OCI-LY1 (cell line): ENCODE results near the gene WDR70.
"Not testable (repeated sequence)": the region's sequence is repeated elsewhere in the genome, so short reads cannot be mapped to it uniquely, and the experiment has no call there.

Experiments
- H2AFZ ChIP-seq: fragments of 200-600 bp; sonication (generic), shearing (Covaris generic); 2 replicates; pipeline ENCODE4 v1.6.0; 2014; ENCODE audit warnings: antibody characterized with exemption, mild to moderate bottlenecking, low read length
- H3F3A ChIP-seq: fragments of 200-600 bp; sonication (generic), shearing (Covaris generic); 2 replicates; pipeline ENCODE4 v1.6.0; 2014; ENCODE audit warnings: mild to moderate bottlenecking, antibody characterized with exemption, low read length, moderate library complexity; ENCODE audit not compliant: insufficient read depth
- H3K27ac ChIP-seq: fragments of 200-600 bp; sonication (generic); 2 replicates; pipeline ENCODE4 v1.5.1; 2014; ENCODE audit warnings: low read length, mixed run types, mild to moderate bottlenecking, low read depth; ENCODE audit not compliant: poor library complexity, severe bottlenecking
- H3K27me3 ChIP-seq: fragments of 200-600 bp; sonication (generic); 2 replicates; pipeline ENCODE4 v1.6.0; 2014; ENCODE audit warnings: antibody characterized with exemption, mild to moderate bottlenecking, low read length, moderate library complexity; ENCODE audit not compliant: insufficient read depth
- H3K36me3 ChIP-seq: fragments of 200-600 bp; sonication (generic); 2 replicates; pipeline ENCODE4 v1.6.1; 2014; ENCODE audit warnings: mild to moderate bottlenecking, antibody characterized with exemption, low read length, moderate library complexity, mixed read lengths; ENCODE audit not compliant: insufficient read depth
- H3K4me1 ChIP-seq: fragments of 200-600 bp; sonication (generic); 2 replicates; pipeline ENCODE4 v1.5.1; 2014; ENCODE audit warnings: mild to moderate bottlenecking, low read length, moderate library complexity; ENCODE audit not compliant: insufficient read depth, severe bottlenecking
- H3K4me2 ChIP-seq: fragments of 200-600 bp; sonication (generic), shearing (Covaris generic); 2 replicates; pipeline ENCODE4 v1.6.1; 2014; ENCODE audit warnings: low read length
- H3K4me3 ChIP-seq: fragments of 200-600 bp; sonication (generic); 2 replicates; pipeline ENCODE4 v1.5.1; 2014; ENCODE audit warnings: low read length, low read depth, mild to moderate bottlenecking, mixed read lengths; ENCODE audit not compliant: poor library complexity, severe bottlenecking
- H3K79me2 ChIP-seq: fragments of 200-600 bp; shearing (Covaris generic); 2 replicates; pipeline ENCODE4 v1.6.1; 2016; ENCODE audit warnings: mixed run types, low read length, mixed read lengths; ENCODE audit not compliant: insufficient read depth
- H3K9ac ChIP-seq: fragments of 200-600 bp; sonication (generic), shearing (Covaris generic); 2 replicates; pipeline ENCODE4 v1.6.1; 2014; ENCODE audit warnings: mild to moderate bottlenecking, low read length, mixed read lengths
- H3K9me2 ChIP-seq: fragments of 200-600 bp; sonication (generic), shearing (Covaris generic); 2 replicates; pipeline ENCODE4 v1.6.1; 2014; ENCODE audit warnings: low read depth, mild to moderate bottlenecking, low read length, mixed read lengths
- H3K9me3 ChIP-seq: fragments of 200-600 bp; shearing (Covaris generic); 2 replicates; pipeline ENCODE4 v1.6.1; 2014; ENCODE audit warnings: low read length, mixed read lengths
- H4K20me1 ChIP-seq: fragments of 200-600 bp; sonication (generic), shearing (Covaris generic); 2 replicates; pipeline ENCODE4 v1.6.0; 2016; ENCODE audit warnings: mild to moderate bottlenecking, low read length; ENCODE audit not compliant: insufficient read depth
- CTCF ChIP-seq: fragments of 200-600 bp; sonication (generic), shearing (Covaris generic); IDR thresholded peaks from 2 replicates; pipeline ENCODE4 v1.5.1; 2017; ENCODE audit warnings: mild to moderate bottlenecking, antibody characterized with exemption, low read length, moderate library complexity, mixed read lengths
- EZH2 ChIP-seq: fragments of 200-600 bp; sonication (generic), shearing (Covaris generic); IDR thresholded peaks from 2 replicates; pipeline ENCODE4 v1.8.0; 2017; ENCODE audit warnings: borderline replicate concordance, mixed run types, mild to moderate bottlenecking, antibody characterized with exemption, low read length, moderate library complexity, mixed read lengths

The WDR70 gene

GRCh38 chr5:37679903-37680302, 300.8 kb downstream of the WDR70 start:
- H3F3A ChIP-seq, H3K27me3 ChIP-seq, H3K36me3 ChIP-seq, H3K79me2 ChIP-seq, H3K4me2 ChIP-seq, H3K4me1 ChIP-seq, H3K9me3 ChIP-seq, H3K27ac ChIP-seq, H3K9ac ChIP-seq, H4K20me1 ChIP-seq, H3K9me2 ChIP-seq, H3K4me3 ChIP-seq, H2AFZ ChIP-seq: not testable (repeated sequence)

- H3K4me2 ChIP-seq: no peak overlapping the region
- H3K9ac ChIP-seq: no peak overlapping the region
- no peaks in the 10 kb centered on the region for H3K36me3 ChIP-seq
- no peaks in the 10 kb centered on the region for H3K27me3 ChIP-seq
- no peaks in the 10 kb centered on the region for H3K79me2 ChIP-seq
- no peaks in the 10 kb centered on the region for H4K20me1 ChIP-seq
- no peaks in the 10 kb centered on the region for H3K9me2 ChIP-seq
- TF ChIP-seq CTCF: no peak
- no peak for TF ChIP-seq EZH2
- H3K4me3 ChIP-seq: no peak overlapping the region
- no peaks in the 10 kb centered on the region for H3K9me3 ChIP-seq
- no peaks in the 10 kb centered on the region for H3K4me1 ChIP-seq
- H2AFZ ChIP-seq: no peak overlapping the region
- no peaks in the 10 kb centered on the region for H3F3A ChIP-seq
- H3K27ac ChIP-seq: no peak overlapping the region
Measured at GRCh38 chr5:37683072-37683471, 304.0 kb downstream of the WDR70 start.

DNA sequence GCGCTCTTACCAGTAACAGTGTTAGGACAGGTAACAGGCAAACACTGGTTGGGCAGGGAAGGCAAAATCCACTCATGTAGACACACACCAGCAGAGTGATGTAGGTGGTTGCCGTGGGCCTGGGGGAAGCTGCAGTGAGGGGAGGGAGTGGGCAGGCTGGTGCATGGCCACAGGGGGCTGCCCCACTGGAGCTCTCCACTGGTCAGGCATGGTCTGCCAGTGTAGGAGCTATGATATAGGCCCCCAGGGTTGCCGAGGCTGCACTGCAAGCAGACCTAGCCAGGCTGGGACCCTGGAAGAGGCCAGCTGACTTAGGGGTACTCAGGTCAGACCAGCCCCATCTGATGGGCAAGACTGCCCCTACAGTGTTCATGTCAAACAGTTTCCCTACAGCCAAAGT, 306.1 kb downstream of the WDR70 start:
- Histone ChIP-seq H3K4me1 (no peaks in the 10 kb centered on the region), H3F3A (no peaks in the 10 kb centered on the region), H4K20me1 (no peaks in the 10 kb centered on the region), H3K4me2 (no peak overlapping the region), H3K9me3 (no peaks in the 10 kb centered on the region), H3K27ac (no peak overlapping the region), H3K9ac (no peak overlapping the region), H3K9me2 (no peaks in the 10 kb centered on the region), H3K27me3 (no peaks in the 10 kb centered on the region), H2AFZ (no peak overlapping the region), H3K36me3 (no peaks in the 10 kb centered on the region), H3K4me3 (no peak overlapping the region), H3K79me2 (no peaks in the 10 kb centered on the region)
- TF ChIP-seq CTCF: no peak
- TF ChIP-seq EZH2: no peak

DNA sequence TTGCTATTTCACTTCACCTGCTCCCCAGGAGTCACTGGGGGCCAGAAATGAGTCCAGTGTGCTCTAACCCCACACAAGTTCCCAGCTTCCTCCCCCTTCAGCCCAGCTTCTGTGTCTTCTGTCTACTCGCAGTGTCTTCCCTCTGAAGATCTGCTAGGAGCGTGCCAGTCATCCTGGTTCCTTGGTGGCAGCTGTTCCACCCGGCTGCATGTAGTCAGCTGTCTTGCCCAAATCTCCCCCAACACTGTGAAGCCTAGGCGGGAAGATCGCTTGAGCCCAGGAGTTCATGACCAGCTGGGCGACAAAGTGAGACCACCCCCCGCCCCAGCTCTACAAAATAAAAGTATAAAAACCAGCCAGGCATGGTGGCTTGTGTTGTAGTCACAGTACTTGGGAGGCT, 306.7 kb downstream of the WDR70 start:
- H4K20me1 ChIP-seq: no peaks in the 10 kb centered on the region
- H3K9ac ChIP-seq: no peak overlapping the region
- no peaks in the 10 kb centered on the region for H3K36me3 ChIP-seq
- no peaks in the 10 kb centered on the region for H3K9me2 ChIP-seq
- no peak overlapping the region for H3K4me3 ChIP-seq
- no peaks in the 10 kb centered on the region for H3K79me2 ChIP-seq
- no peaks in the 10 kb centered on the region for H3F3A ChIP-seq
- no peaks in the 10 kb centered on the region for H3K9me3 ChIP-seq
- no peaks in the 10 kb centered on the region for H3K4me1 ChIP-seq
- H3K27me3 ChIP-seq: no peaks in the 10 kb centered on the region
- TF ChIP-seq EZH2 (no peak), CTCF (no peak)
- H3K27ac ChIP-seq: no peak overlapping the region
- no peak overlapping the region for H2AFZ ChIP-seq
- no peak overlapping the region for H3K4me2 ChIP-seq

GRCh38 chr5:37688925-37689324, 309.8 kb downstream of the WDR70 start:
- H3K9me3 ChIP-seq, H3K4me3 ChIP-seq, H3K79me2 ChIP-seq, H3F3A ChIP-seq, H3K27ac ChIP-seq, H2AFZ ChIP-seq, H3K9me2 ChIP-seq, H3K4me2 ChIP-seq, H4K20me1 ChIP-seq, H3K27me3 ChIP-seq, H3K9ac ChIP-seq, H3K4me1 ChIP-seq, H3K36me3 ChIP-seq: not testable (repeated sequence)

- H3K4me1 ChIP-seq, H3K9me2 ChIP-seq, H3K27ac ChIP-seq, H3F3A ChIP-seq, H3K79me2 ChIP-seq, H3K9ac ChIP-seq, H4K20me1 ChIP-seq, H2AFZ ChIP-seq, H3K36me3 ChIP-seq, H3K4me3 ChIP-seq, H3K4me2 ChIP-seq, H3K27me3 ChIP-seq, H3K9me3 ChIP-seq: not testable (repeated sequence)
Measured at GRCh38 chr5:37694333-37694732, 315.2 kb downstream of the WDR70 start.
